ENCODE measurements around the gene GRAPL. TPM values are rescaled to one million over a fixed set of nuclear protein-coding genes. Genes with fewer than 3 reads are reported as not detected.
"Not testable (repeated sequence)": the region's sequence is repeated elsewhere in the genome, so short reads cannot be mapped to it uniquely, and the experiment has no call there.

GRAPL gene
- 1 to 10 TPM in 6 of 12 donors, under 1 TPM in 4, not detected in 2; 0.33 to 3.9 (median 1.4) TPM for polyA plus RNA-seq (ENCODE audit: insufficient read length in 12 of 12)
- long read RNA-seq, donor 1 = 0 reads
- long read RNA-seq, donor 2 = 0 reads
- long read RNA-seq, donor 3 = 0 reads
- long read RNA-seq, donor 4 = 0 reads
- long read RNA-seq, donor 5 = 0 reads
- long read RNA-seq, donor 6 = 0 reads
- long read RNA-seq, donor 7 = 0 reads
- long read RNA-seq, donor 8, partial matches to known transcripts = 0 of 1 reads
- long read RNA-seq, donor 8, other reads (novel, unspliced or antisense) = 0 of 1 reads
- long read RNA-seq, donor 9 = 0 reads
- long read RNA-seq, donor 10 = 0 reads
- long read RNA-seq, donor 11 = 0 reads

DNA sequence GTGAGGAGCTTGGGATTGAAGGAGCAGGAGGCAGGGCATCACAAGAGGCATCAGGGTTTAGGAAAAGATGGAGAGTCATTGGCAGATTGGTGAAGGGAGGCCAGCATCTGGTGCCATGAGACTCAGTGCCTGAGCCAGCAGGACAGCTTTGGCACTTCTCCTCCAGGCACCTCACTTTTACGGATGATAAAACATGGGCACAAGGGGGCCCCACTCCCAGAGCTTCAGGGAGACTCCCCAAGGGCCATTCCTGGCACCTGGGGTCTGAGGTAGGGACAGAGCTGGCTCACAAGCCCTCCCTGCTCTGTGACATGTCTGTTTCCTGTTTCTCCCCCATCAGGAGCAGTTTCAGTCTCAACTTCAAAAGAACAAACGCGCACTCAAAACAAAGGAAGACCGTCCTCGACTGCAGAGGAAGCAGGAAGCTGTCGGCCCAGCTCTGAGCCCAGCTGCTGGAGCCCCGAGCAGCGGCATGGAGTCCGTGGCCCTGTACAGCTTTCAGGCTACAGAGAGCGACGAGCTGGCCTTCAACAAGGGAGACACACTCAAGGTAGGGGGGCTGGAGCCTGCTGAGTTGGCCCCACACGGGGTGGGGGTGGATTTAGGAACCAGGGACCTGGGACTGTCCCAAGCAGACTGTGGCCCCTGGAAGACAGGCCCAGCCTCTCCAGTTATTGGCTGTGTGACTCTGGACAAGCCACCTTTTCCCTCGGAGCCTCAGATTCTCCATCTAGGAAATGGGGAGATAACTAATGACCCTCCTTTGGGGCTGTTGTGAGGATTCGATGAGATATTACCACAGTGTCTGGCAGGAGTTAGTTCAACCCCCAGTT, at the start of gene GRAPL:
Gene GRAPL (plus strand): TSS at position 442 of the 833 bp plus-strand sequence. CDS start 31 bp downstream, at position 473.
- DNase-seq = not testable (repeated sequence)

DNA sequence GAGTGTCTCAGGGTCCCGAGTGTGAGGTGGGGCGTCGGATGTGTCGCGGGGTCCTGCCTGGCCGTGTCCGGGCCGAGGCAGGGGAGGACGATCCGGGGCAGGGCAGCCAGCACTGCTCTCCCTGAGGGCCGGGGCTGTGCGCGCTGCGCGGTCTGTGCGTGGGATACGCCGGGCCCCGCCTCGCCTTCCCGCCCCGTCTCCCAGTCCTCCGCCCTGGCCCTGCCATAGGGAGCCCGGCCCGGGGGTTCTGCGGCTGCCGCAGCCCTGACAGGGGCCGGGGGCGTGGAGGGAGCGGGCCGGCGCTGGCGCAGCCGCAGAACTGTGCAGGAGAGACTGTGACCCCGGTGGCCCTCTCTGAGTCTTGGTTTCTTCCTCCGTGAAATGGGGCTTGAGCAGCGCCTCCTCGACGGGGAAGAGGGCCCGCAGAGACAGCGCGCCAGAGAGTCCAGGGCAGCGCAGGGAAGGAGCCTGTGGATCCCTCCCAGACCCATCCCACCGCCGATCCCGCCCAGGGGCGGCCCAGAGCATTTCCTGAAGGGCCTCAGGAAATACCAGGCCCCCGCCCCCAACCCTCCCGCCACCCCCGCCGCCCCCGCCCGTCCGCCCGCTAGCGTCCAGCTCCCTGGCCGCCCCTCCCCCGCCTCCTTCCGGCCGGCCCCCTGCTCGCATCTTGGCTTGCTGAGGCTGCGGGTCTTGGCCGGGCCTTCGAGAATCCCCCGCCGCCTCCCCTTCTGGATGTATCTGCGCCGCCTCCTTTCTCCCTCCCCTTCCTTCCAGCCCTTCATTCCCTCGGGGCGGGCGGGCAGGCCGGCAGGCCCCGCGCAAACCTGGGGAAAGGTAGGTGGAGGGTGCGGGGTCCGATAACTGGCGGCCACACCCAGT, 38.3 kb upstream of the GRAPL start:
- not testable (repeated sequence) for DNase-seq

DNA sequence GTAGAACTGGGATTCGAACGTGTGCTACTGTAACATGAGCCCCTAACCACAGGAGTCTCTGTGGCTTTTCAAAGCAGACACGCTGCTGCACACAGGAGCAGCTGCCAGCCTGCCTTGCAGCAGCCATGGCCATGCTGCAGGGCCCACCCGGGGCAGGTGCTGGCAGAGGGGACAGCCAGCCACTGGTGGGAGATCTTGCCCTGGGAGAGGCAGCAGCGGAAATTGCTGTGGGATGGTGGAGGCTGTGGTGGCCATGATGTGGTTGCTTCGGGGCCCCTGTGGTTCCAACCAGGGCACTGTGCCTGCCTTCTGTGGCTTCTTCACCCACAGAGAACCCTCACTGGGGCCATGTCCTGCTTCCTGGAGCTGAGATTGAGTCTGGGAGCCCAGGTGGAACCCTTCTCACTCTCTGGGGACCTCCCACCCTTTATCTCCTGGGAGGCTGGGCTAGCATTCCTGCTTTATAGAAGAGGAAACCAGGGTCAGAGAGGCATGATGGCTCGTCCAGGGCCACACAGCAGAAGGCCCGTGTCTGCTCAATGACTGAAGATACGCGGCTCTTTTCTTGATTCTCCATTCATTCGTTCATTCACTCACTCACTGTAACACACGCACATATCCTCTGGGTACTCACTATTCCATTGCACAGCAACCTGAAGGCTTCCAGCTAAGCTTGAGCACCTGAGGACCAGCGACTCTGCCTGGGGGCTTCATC, 37.2 kb upstream of the GRAPL start:
- DNase-seq = not testable (repeated sequence)

DNA sequence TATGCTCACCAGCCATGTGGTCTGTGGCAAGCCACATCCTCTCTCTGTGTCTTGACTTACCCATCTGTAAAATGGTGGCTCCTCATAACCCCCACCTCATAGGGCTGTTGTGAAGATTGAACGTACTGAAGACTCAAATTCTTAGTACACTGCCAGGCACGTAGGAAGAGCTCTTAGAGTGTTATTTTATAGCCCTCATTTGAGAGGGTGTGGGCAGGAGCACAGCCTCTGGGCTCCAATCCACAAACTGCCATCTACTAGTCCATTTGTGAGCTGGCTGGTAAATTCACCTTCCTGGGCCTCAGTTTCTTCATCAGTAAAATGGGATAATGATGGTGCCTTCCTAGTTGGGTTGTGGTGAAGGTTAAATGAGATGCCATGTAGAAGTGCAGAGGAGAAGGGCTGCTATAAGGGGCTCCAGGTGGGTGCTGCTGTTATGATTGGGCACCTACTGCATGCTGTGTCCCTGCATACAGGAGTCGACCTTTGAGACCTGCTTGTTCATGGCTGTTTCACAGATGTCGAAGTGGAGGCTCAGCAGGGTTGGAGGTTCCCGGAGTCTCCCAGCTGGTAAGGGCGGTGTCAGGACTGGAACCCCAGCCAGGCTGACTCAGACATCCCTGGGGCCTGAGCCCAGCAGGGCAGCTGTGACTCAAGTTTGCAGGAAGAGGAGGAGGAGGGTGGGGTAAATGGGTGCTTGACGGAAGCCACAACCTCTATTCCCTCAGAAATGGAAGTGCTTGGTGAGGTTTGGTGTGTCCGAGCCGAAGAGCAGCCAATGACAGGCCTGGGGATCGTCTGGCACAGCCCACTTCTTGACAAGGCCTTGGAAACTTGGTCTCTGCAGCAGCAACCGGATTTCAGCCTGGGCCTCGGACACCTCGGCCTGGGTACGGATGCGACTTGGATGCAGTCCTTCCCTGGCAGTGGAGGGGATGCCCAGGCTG, 34.4 kb upstream of the GRAPL start:
- not testable (repeated sequence) for DNase-seq

DNA sequence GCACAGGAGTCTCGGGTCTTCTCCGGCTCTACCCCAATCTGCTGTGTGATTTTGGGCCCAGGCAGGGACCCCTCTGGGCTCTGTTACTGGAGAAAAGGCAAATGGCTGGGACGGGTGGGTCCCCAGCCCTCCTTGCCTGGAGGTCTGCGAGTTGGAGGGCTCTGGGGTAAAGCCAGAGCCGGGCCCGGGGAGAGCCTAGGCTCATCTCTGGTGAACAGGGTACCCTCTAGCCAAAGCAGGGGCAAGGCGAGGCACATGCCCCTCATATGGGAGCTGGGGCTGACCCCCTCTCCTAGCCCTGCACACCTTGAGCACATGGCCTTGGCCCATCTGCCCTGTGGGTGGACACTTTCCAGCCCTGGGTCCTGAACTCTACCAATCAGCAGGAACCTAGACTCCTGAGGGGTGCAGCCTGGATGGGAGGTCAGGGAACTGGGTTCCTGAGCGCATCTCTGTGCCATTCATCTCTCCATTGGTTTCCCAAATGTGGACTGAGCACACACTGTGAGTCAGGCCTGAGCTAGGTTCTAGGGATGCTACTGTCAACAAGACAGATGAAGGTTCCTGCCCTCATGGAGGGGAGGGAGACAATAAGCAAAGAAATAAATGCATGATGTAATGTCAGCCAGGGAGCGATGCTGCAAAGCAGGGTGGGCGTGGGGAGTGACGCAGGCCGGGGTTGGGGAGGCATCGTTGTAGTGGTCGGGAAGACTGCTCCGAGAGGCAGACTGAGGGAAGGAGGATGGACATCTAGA, 33.5 kb upstream of the GRAPL start:
- DNase-seq = not testable (repeated sequence)

DNA sequence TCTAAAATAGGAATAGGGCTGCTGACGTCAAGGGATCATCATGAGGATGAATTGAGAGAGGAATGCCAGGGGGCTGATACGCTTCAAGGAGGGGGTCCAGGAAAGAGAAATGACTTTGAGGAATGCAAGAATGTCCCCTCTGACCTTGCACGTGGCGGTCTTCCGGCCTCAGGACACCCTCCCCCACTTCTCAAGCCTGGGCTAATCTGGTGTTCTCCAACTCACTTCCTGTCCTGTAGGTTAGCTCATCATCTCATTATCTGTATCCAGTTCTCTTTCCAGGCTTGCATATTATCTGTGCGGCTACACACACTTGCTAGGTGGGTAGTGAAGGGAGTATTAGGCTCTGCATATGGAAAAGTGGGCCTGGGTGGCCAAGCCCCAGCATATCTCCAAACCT, 18.9 kb upstream of the GRAPL start:
- not testable (repeated sequence) for DNase-seq

DNA sequence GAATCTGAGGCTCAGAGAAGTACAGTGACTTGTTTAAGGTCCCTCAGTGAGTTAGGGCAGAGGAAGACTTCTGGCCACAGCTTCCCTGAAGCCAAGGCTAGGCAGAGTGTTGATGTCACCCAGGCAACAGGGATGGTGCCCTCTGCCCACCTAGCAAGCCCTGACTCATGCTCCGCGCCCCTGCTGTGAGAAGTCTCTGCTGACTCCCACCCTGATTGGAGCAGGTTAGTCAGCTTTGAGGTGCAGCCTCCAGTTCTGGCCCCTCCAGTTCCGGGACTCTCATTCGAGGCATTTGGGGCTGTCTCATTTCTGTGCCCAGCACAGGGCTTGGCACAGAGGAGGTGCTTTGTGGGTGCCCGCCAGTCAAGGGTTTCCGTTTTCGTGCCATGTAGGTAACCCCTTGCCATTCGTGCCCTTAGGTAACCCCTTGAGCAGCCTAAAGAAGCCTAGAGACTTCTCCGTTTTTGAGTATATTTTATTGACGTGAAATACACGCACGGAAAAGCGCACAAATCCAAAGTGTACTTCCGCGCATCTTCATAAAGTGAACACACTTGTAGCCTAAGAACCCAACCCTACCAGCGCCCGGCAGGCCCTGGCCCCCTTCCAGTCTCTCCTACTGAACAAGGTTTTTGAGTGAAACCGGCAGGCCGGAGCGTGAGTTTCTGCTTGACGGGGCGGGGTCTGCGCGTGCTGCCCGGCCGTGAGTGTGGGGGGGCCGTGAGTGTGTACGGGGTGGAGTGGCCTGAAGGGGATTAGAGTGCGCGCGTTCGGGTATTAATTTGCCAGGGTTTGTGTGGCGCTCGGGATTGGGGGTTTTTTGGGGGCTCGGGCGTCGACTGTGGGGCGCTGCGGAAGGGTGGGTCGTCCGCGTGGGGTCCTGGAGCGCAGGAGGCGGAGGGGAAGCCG, 16.9 kb upstream of the GRAPL start:
- DNase-seq = not testable (repeated sequence)

DNA sequence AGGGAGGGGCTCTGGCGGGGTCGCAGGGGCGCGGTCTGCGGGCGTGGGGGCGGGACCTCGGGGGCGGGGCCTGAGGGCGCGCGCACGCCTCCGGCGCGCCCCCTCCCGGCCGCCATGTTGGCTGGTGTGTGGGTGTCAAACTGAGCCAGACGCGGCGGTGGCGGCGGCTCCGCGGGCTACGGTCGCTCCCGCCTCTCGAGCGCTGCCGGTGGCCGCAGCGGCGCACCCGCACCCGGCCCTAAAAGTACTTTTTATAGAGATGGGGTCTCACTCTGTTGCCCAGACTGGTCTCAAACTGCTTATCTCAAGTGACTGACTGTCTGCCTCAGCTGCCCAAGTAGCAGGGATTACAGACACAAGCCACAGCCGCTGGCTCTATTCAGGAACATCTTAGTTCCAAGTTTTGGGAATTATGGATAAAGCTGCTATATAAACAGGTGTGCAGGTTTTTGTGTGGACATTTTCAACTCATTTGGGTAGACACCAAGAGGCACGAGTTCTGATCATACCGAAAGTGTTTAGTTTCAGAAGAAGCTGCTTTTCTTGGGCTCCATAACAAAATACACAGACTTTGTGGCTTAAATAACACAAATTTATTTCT, 16.2 kb upstream of the GRAPL start:
- peak; percentile 55 for DNase-seq

DNA sequence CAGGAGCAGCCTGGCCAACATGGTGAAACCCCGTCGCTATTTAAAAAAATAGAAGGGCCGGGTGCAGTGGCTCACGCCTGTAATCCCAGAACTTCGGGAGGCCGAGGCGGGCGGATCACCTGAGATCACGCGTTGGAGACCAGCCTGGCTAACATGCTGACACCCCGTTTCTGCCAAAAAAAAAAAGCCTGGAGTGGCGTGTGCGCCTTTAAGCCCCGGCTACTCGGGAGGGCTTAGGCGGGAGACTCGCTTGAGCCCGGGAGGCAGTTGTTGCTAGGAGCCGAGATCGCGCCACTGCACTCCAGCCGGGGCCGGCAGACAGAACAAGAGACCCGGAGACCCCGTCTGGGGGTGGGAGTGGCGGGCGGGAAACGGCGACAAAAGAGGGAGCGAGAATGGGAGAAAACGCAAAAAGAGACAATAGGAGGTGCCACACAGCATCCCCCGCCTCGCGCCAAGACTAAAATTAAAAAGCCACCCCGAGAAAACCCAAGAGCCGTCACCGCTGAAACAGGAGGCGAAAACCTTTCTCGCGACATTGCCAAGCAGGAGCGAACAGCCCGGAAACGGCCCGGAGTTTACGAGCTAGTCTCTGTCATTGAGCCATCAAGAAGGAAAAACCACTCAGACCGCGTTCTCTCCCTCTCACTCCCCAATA, 15.5 kb upstream of the GRAPL start:
- peak; percentile 92 for DNase-seq

DNA sequence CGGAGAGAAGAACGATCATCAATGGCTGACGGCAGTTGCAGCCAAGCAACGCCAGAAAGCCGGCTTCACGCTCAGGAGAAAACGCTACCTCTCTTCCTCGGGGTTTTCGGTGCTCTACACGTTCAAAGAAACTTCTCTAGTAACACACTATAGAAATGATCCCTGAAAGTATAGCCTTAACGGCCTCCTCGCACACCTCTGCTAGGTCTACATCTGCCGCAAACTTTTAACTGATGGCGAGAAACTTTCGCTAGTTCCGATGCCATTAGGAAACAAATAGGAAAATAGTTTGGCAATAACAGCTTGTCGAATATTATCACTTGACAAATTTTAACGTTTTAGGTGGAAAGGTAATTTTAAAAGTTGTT, 14.9 kb upstream of the GRAPL start:
- DNase-seq = not testable (repeated sequence)

DNA sequence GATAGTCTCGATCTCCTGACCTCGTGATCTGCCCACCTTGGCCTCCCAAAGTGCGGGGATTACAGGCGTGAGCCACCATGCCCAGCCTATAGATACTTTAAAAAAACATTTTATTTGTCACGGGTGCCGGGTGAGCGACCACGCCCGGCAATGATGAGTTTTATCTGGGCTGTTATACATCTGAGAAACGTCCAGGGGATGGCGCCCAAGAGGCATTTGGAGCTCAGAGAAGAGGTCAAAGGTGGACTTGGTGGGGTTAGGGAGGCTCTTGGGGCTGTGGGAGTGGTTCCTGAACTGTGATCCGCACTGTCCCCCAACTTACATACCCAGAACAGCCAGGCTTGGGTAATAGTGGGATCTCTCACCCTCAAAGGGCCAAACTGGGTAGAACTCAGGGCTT, 8.7 kb upstream of the GRAPL start:
- not testable (repeated sequence) for DNase-seq

DNA sequence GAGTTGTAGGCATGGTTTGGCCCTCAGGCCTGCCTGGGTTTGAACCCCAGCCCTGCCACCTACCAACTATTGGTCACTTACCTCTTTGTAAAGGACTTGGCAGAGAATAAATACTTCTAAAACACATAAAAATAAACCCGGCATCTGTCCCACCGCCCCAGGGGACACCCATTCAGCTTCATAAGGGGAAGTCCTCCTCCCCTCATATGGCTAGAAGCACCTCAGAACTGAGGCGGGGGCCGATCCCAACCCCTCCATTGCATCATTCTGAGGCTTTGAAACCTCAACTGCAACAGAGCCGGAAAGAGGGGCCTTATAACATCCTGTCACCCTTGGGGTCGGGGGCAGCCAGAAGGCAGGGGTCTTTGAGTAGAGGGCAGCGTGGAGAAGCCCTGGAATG, 2.1 kb upstream of the GRAPL start:
- DNase-seq = not testable (repeated sequence)

DNA sequence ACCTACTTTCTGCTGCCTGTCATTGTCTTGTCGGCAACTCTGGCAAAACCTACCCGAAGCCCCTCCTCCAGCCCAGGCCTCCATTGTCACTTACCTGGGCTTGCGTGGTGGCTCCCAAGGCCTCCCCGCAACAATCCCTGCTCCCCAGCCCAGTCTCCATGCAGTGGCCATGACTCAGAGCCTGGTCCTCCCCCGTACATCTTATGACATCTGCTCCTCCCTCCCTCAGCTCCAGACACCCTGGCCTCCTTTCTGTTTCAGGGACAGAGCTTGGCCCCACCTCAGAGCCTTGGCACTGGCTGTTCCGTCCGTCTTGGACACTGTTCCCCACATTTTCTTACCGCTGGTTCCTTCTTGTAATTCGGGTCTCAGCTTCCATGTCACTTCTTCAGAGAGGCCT, 2.1 kb downstream of the GRAPL start:
- not testable (repeated sequence) for DNase-seq

DNA sequence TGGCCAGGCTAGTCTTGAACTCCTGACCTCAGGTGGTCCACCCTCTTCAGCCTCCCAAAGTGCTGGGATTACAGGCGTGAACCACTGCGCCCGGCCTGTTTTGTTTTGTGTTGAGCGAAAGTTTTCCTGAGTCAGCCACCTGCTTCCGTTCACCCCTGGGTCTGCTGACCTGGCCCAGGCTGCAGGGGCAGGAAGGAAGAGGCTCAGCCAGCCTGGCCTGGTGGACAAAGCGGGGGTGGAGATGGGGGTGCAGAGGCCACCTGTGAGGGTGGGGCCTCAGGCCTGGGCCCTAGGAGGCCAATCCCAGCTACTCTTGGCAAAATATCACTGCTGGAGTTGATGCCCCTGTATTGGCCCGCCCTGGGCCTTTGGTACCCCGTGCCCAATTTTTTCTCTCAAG, 3.7 kb downstream of the GRAPL start:
- not testable (repeated sequence) for DNase-seq

DNA sequence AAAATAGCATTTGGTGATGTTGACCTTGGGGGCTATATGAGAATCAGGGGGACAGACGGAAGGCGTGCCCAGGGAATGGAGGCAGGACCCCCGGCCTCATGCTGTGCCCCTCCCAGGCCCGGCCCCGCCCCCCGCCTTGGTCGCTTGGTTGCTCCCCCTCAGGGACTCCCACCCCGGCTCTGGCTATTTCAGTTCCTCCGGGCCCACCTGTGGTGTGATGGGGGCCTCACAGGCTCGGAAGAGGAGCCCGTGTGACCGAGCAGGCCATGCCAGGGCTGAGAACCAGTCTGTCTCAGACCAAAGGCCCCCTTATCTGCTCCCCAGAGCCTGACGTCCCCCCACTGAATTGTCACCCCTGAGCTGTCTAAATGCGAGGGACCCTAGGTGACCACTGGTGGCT, 4.4 kb downstream of the GRAPL start:
- not testable (repeated sequence) for DNase-seq

DNA sequence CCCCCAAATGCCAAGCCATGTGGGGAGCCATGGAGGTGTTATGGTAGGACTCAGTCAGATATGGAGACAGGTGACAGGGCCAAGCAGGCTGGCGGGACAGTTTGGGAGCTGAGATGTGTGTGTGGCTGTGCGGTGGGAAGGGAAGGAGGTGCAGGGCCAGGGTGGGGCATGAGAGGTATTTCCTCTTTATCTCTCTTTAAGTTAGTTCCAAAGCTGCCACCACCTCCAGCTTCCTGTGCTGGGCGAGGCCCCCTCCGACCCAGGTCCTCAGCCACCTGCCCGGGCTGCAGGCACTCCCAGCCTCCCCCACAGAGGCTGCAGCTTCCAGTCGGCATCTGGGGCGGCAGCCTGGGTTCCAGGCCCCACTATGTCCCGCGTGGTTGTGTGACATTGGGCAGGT, 6.4 kb downstream of the GRAPL start:
- DNase-seq = not testable (repeated sequence)

DNA sequence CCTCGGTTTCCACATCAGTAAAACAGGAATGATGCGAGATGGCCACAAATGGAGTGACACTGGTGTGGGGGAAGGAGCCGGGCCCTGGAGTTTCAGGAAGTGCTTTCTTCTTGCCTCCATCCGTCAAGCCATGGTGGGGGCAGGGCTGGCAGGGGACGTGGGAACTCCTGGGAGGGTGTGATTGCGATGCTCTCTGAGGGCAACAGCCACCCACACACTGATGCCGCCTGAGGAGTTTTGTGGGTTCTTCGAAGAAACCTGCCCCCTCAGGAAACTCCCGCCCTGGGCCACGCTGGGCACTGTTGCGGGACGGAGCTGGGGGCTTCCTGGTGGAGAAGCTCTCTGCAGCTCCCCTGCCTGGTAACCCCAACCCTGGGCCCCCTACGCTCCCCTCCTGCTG, 8.0 kb downstream of the GRAPL start:
- DNase-seq = not testable (repeated sequence)

All from muscle of arm (tissue), 14 donors.